Fibroblast of lung (primary cell): ENCODE data around the gene KCNG2. TPM values are rescaled to one million over a fixed set of nuclear protein-coding genes. Genes with fewer than 3 reads are reported as not detected.

ENCODE experiments used
- DNase-seq, 2 donors: peaks; one replicate each; pipeline versions ENCODE4 v3.0.0 to v3.0.0-alpha.2; 2010; ENCODE audit warnings: low read depth in 2 of 2
- H2AFZ ChIP-seq: 2 replicates; pipeline ENCODE4 v1.5.1; 2012; ENCODE audit warnings: low read length, control low read depth, inconsistent platforms
- H3K27ac ChIP-seq: 2 replicates; pipeline ENCODE4 v1.5.1; 2011; ENCODE audit warnings: low read length, control low read depth; ENCODE audit not compliant: insufficient read depth
- H3K27me3 ChIP-seq: 2 replicates; pipeline ENCODE4 v1.5.1; 2011; ENCODE audit warnings: mild to moderate bottlenecking, low read length; ENCODE audit not compliant: control insufficient read depth, insufficient read depth
- H3K36me3 ChIP-seq: 2 replicates; pipeline ENCODE4 v1.5.1; 2011; ENCODE audit warnings: low read length; ENCODE audit not compliant: control insufficient read depth, insufficient read depth
- H3K4me1 ChIP-seq: 2 replicates; pipeline ENCODE4 v1.5.1; 2011; ENCODE audit warnings: low read length; ENCODE audit not compliant: control insufficient read depth, insufficient read depth; ENCODE audit errors: extremely low read depth
- H3K4me2 ChIP-seq: 2 replicates; pipeline ENCODE4 v1.5.1; 2011; ENCODE audit warnings: low read length, control low read depth; ENCODE audit not compliant: insufficient read depth; ENCODE audit errors: extremely low read depth
- H3K4me3 ChIP-seq, 4 experiments: fragments of 200-600 bp in 1 of 4; sonication (generic) in 1 of 4; replicated peaks in 1 of 4; 2 replicates each; pipeline ENCODE4 v1.5.1; 2011 to 2016; ENCODE audit warnings: low read length in 4 of 4, low read depth in 3 of 4, mild to moderate bottlenecking in 3 of 4, control low read depth in 2 of 4, inconsistent platforms in 1 of 4, mixed read lengths in 1 of 4; ENCODE audit not compliant: insufficient read depth in 1 of 4; ENCODE audit errors: control extremely low read depth in 1 of 4
- H3K79me2 ChIP-seq: 2 replicates; pipeline ENCODE4 v1.5.1; 2012; ENCODE audit warnings: mild to moderate bottlenecking, low read length, inconsistent platforms; ENCODE audit not compliant: control insufficient read depth, insufficient read depth
- H3K9ac ChIP-seq: 2 replicates; pipeline ENCODE4 v1.5.1; 2011; ENCODE audit warnings: mild to moderate bottlenecking, low read length, control low read depth; ENCODE audit not compliant: insufficient read depth
- H3K9me3 ChIP-seq: 2 replicates; pipeline ENCODE4 v1.5.1; 2012; ENCODE audit warnings: low read depth, low read length; ENCODE audit not compliant: control insufficient read depth, insufficient read depth
- H4K20me1 ChIP-seq: 2 replicates; pipeline ENCODE4 v1.5.1; 2011; ENCODE audit warnings: low read length; ENCODE audit not compliant: control insufficient read depth, insufficient read depth; ENCODE audit errors: extremely low read depth
- EZH2 ChIP-seq: IDR thresholded peaks from 2 replicates; pipeline ENCODE4 v1.5.1; 2012; ENCODE audit warnings: low read length, control low read depth, mild to moderate bottlenecking; ENCODE audit errors: missing control alignments
- polyA plus RNA-seq, 2 donors: library from polyadenylated mRNA; depleted of rRNA in 1 of 2; stranded (reverse) in 1 of 2; unstranded in 1 of 2; fragments of >200 nt; gene quantifications; 2 replicates each; pipeline ENCODE4 v1.2.1, GENCODE V29; 2011 to 2012; ENCODE audit warnings: missing spikeins in 1 of 2
- total RNA-seq: library from RNA; depleted of rRNA; stranded (reverse); fragments of >200 nt; gene quantifications from 2 replicates; pipeline ENCODE4 v1.2.1, GENCODE V29; 2014
- TF ChIP-seq, protein P1 (sequence below), 2 donors: IDR thresholded peaks in 1 of 2; conservative IDR thresholded peaks in 1 of 2; 1 replicate in 1 of 2; 2 replicates in 1 of 2; pipeline ENCODE4 v1.5.1; 2011 to 2012; ENCODE audit warnings: low read length in 2 of 2, control low read depth in 1 of 2, inconsistent platforms in 1 of 2, low read depth in 1 of 2, mild to moderate bottlenecking in 1 of 2

Gene KCNG2
- total and polyA plus RNA-seq, 2 donors (not counting 1 experiment from before 2014, with no cell fraction given) = 0.42 to 10.1 TPM

GRCh38 chr18:79755496-79756142 is 42.1 kb upstream of the KCNG2 start:
- Histone ChIP-seq H3K4me1 (no peaks in the 10 kb centered on the region), H2AFZ (no peak overlapping the region), H3K79me2 (no peaks in the 10 kb centered on the region), H3K36me3 (peaks cover 10% of the 10 kb centered on the region), H3K9ac (no peak overlapping the region), H3K27me3 (no peaks in the 10 kb centered on the region), H3K27ac (no peak overlapping the region), H3K4me2 (no peak overlapping the region), H3K9me3 (no peaks in the 10 kb centered on the region), H4K20me1 (no peaks in the 10 kb centered on the region), H3K4me3 (no peak overlapping the region)
- TF ChIP-seq, protein P1, sequence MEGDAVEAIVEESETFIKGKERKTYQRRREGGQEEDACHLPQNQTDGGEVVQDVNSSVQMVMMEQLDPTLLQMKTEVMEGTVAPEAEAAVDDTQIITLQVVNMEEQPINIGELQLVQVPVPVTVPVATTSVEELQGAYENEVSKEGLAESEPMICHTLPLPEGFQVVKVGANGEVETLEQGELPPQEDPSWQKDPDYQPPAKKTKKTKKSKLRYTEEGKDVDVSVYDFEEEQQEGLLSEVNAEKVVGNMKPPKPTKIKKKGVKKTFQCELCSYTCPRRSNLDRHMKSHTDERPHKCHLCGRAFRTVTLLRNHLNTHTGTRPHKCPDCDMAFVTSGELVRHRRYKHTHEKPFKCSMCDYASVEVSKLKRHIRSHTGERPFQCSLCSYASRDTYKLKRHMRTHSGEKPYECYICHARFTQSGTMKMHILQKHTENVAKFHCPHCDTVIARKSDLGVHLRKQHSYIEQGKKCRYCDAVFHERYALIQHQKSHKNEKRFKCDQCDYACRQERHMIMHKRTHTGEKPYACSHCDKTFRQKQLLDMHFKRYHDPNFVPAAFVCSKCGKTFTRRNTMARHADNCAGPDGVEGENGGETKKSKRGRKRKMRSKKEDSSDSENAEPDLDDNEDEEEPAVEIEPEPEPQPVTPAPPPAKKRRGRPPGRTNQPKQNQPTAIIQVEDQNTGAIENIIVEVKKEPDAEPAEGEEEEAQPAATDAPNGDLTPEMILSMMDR (conservative IDR thresholded peaks at IDR 0.05 in 1 of 2, IDR thresholded peaks at IDR 0.05 in 1 of 2; ENCODE audit: low read depth in 1 of 2, low read length in 2 of 2) = no peak
- TF ChIP-seq EZH2 = no peak
- DNase-seq = no peak

- no peak for TF ChIP-seq EZH2
- TF ChIP-seq, protein P1 (conservative IDR thresholded peaks at IDR 0.05 in 1 of 2, IDR thresholded peaks at IDR 0.05 in 1 of 2; ENCODE audit: low read depth in 1 of 2, low read length in 2 of 2) = no peak
- Histone ChIP-seq H3K27ac (no peak overlapping the region), H3K27me3 (no peaks in the 10 kb centered on the region), H3K79me2 (no peaks in the 10 kb centered on the region), H3K4me1 (no peaks in the 10 kb centered on the region), H2AFZ (no peak overlapping the region), H3K4me2 (no peak overlapping the region), H3K9ac (no peak overlapping the region), H4K20me1 (no peaks in the 10 kb centered on the region), H3K9me3 (no peaks in the 10 kb centered on the region), H3K4me3 (no peak overlapping the region), H3K36me3 (peaks cover 10% of the 10 kb centered on the region)
- no peak for DNase-seq
These were observed 41.6 kb upstream of the KCNG2 start for GRCh38 chr18:79756143-79756500.

GRCh38 chr18:79756826-79757225 is 40.9 kb upstream of the KCNG2 start:
- Histone ChIP-seq H3K9me3 (no peaks in the 10 kb centered on the region), H3K36me3 (peaks cover 10% of the 10 kb centered on the region), H3K79me2 (no peaks in the 10 kb centered on the region), H3K4me2 (no peak overlapping the region), H3K27ac (no peak overlapping the region), H2AFZ (no peak overlapping the region), H3K4me3 (no peak overlapping the region), H3K27me3 (no peaks in the 10 kb centered on the region), H3K9ac (no peak overlapping the region), H4K20me1 (no peaks in the 10 kb centered on the region), H3K4me1 (no peaks in the 10 kb centered on the region)
- TF ChIP-seq, protein P1 (conservative IDR thresholded peaks at IDR 0.05 in 1 of 2, IDR thresholded peaks at IDR 0.05 in 1 of 2; ENCODE audit: low read depth in 1 of 2, low read length in 2 of 2) = no peak
- TF ChIP-seq EZH2 = no peak
- no peak for DNase-seq
